Coronary artery (tissue), 2 donors: ENCODE results near the gene SDR42E1.

Source experiments
- DNase-seq: peaks from one replicate; pipeline ENCODE4 v3.0.0-alpha.2; 2017; ENCODE audit warnings: low spot score
- H3K27ac ChIP-seq, 2 donors: fragments of 200-600 bp; sonication (generic); one replicate each; pipeline ENCODE4 v1.5.1; 2016 to 2019
- H3K4me3 ChIP-seq: fragments of 200-600 bp; sonication (generic); 2 replicates; pipeline ENCODE4 v1.5.1; 2016; ENCODE audit warnings: mild to moderate bottlenecking, moderate library complexity
- CTCF ChIP-seq: fragments of 200-600 bp; sonication (generic); IDR thresholded peaks from one replicate; pipeline ENCODE4 v1.5.1; 2019; ENCODE audit warnings: antibody characterized with exemption

SDR42E1 gene

GRCh38 chr16:81975637-81976036, 35.6 kb downstream of the SDR42E1 start:
- no peak for TF ChIP-seq CTCF
- Histone ChIP-seq H3K27ac (no peak overlapping the region), H3K4me3 (no peak overlapping the region)
- no peak for DNase-seq

GRCh38 chr16:81973737-81974136, 37.5 kb downstream of the SDR42E1 start:
- no peak for TF ChIP-seq CTCF
- H3K27ac ChIP-seq: no peak overlapping the region
- DNase-seq: no peak
- H3K4me3 ChIP-seq: no peak overlapping the region

- Histone ChIP-seq H3K4me3 (no peak overlapping the region), H3K27ac (no peak overlapping the region)
- no peak for TF ChIP-seq CTCF
- no peak for DNase-seq
These were observed 39.4 kb downstream of the SDR42E1 start for GRCh38 chr16:81971853-81972252.

GRCh38 chr16:81967358-81967757, 43.9 kb downstream of the SDR42E1 start:
- DNase-seq: no peak
- no peak for TF ChIP-seq CTCF

GRCh38 chr16:81964808-81965207, 46.5 kb downstream of the SDR42E1 start:
- no peak for DNase-seq
- H3K27ac ChIP-seq: no peak overlapping the region
- TF ChIP-seq CTCF: no peak
- no peak overlapping the region for H3K4me3 ChIP-seq

More at GRCh38 chr16:81967358-81967757, 43.9 kb downstream of the SDR42E1 start:
- no peak overlapping the region for H3K4me3 ChIP-seq
- H3K27ac ChIP-seq: no peak overlapping the region

GRCh38 chr16:81956213-81956948, 54.9 kb downstream of the SDR42E1 start:
- no peak for TF ChIP-seq CTCF
- Histone ChIP-seq H3K27ac (no peak overlapping the region), H3K4me3 (no peak overlapping the region)
- DNase-seq: no peak

- DNase-seq: no peak
- TF ChIP-seq CTCF: no peak
- Histone ChIP-seq H3K27ac (no peak overlapping the region), H3K4me3 (no peak overlapping the region)
These were observed 59.7 kb downstream of the SDR42E1 start for GRCh38 chr16:81951564-81951963.
